ENCODE results near the gene RPL5. TPM values are rescaled to one million over a fixed set of nuclear protein-coding genes. Genes with fewer than 3 reads are reported as not detected.

Gene RPL5
- total RNA-seq, 4 donors from 2014 or later, result 1,244 to 1,829 (median 1,582) TPM

DNA sequence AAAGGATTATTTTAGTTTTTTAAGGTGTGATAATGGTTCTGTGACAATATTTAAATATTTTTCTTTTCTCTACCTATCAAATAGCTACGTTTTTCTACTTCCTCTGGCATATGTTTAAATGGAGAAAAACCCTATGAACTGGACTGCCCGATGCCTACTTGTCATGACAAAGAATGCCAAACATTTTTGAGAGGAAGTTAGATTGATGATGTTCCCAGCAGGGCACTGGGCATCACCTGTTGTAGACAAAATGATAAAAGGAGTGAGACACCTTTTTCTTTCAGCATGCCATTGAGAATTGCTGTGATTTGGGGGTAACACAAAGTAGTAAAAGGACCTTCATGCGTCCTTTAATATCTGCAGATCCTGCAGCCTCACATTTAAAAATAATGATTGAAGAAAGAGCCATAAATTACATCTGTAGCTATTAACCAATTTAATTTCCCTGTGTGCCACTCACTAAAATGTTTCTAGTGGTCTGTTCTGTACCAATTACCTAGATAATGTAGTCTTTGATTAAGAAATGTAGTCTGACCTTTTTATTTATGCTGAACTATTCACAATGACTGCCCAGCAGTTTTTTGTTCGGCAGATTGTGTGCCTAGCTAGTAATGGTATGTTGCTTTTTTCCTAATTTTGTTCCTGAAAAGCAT, 47.6 kb downstream of the RPL5 start:
- H3K4me3 ChIP-seq (ENCODE audit: low read depth, poor library complexity, severe bottlenecking), result no peak overlapping the region
- TF ChIP-seq POLR2A (IDR thresholded peaks at IDR 0.05), result no peak
- TF ChIP-seq, protein P1, sequence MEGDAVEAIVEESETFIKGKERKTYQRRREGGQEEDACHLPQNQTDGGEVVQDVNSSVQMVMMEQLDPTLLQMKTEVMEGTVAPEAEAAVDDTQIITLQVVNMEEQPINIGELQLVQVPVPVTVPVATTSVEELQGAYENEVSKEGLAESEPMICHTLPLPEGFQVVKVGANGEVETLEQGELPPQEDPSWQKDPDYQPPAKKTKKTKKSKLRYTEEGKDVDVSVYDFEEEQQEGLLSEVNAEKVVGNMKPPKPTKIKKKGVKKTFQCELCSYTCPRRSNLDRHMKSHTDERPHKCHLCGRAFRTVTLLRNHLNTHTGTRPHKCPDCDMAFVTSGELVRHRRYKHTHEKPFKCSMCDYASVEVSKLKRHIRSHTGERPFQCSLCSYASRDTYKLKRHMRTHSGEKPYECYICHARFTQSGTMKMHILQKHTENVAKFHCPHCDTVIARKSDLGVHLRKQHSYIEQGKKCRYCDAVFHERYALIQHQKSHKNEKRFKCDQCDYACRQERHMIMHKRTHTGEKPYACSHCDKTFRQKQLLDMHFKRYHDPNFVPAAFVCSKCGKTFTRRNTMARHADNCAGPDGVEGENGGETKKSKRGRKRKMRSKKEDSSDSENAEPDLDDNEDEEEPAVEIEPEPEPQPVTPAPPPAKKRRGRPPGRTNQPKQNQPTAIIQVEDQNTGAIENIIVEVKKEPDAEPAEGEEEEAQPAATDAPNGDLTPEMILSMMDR (IDR thresholded peaks at IDR 0.05), result no peak
- DNase-seq (ENCODE audit: low spot score in 2 of 2), result no peak
- intact Hi-C loops (cut with DNase I; ENCODE audit: low total_unique reads), result no loop called here
- 87 to 88% methylated on average over 4 of the region's 4 CpGs for WGBS, 2 donors

DNA sequence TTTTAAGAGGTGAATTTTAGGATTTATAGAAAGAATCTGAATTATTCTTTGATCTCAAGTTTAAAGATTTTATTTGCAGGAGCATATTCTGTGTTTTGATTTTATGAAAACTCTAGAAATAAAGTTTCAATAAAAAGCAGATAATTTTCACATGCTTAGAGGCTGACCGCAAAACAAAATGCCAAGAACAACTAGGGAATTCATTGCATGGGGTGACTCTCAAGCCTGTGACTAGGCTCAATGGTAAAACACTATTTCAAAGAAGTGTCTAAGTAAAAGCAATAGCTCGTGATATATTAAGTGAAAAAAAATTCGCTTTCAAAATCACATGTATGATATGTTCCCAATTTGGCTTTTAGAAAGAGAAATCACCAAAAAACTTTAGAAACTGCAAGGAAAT, 49.6 kb downstream of the RPL5 start:
- 81 to 93% methylated on average over 3 of the region's 3 CpGs for WGBS, 2 donors
- TF ChIP-seq, protein P1 (IDR thresholded peaks at IDR 0.05), result no peak
- no peak for TF ChIP-seq POLR2A (IDR thresholded peaks at IDR 0.05)
- no peak overlapping the region for H3K4me3 ChIP-seq (ENCODE audit: low read depth, poor library complexity, severe bottlenecking)
- DNase-seq (ENCODE audit: low spot score in 2 of 2), result no peak
- intact Hi-C loops (cut with DNase I; ENCODE audit: low total_unique reads), result no loop called here

DNA sequence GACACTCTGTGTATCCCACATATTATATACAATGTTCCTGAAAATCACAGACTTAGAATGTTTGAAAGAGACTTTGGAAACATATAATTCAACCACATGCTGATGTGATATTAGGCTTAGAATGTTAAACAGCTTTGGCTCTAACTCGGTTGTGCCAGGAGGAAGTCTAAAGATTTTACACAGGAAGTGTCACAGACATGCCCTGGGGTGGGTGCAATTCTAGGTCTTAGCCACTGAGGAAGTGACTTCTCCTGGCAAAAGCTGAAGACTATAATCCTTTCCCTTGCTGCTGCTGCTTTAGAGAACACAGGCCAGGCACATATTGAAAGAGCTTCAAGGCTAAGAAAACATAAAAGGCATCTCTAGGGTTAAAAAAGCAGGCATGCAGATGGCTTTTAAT, 51.0 kb downstream of the RPL5 start:
- DNase-seq (ENCODE audit: low spot score in 2 of 2), result no peak
- no peak for TF ChIP-seq POLR2A (IDR thresholded peaks at IDR 0.05)
- TF ChIP-seq, protein P1 (IDR thresholded peaks at IDR 0.05), result no peak
- 22 to 26% methylated on average over 1 of the region's 1 CpG for WGBS, 2 donors
- intact Hi-C loops (cut with DNase I; ENCODE audit: low total_unique reads), result no loop called here
- H3K4me3 ChIP-seq (ENCODE audit: low read depth, poor library complexity, severe bottlenecking), result no peak overlapping the region

DNA sequence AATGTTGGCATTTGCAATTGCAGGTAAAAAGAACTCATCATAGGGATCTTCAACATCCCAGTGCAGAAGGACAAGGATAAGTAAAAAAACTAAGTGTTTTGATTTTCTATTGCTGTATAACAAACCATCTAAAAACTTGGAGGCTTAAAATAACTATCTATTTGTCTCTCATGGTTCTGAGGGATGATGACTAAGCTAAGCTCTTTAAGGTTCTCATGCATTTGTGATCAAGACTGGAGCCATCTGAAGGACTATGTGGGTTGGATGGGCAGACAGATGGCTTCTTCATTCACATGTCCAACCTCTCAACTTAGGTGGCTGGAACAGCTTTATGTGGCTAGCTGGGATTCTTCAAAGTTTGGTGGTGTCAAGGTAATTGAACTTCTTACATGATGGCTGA, 51.5 kb downstream of the RPL5 start:
- TF ChIP-seq POLR2A (IDR thresholded peaks at IDR 0.05), result no peak
- TF ChIP-seq, protein P1 (IDR thresholded peaks at IDR 0.05), result no peak
- no peak overlapping the region for H3K4me3 ChIP-seq (ENCODE audit: low read depth, poor library complexity, severe bottlenecking)
- no peak for DNase-seq (ENCODE audit: low spot score in 2 of 2)
- intact Hi-C loops (cut with DNase I; ENCODE audit: low total_unique reads), result no loop called here

DNA sequence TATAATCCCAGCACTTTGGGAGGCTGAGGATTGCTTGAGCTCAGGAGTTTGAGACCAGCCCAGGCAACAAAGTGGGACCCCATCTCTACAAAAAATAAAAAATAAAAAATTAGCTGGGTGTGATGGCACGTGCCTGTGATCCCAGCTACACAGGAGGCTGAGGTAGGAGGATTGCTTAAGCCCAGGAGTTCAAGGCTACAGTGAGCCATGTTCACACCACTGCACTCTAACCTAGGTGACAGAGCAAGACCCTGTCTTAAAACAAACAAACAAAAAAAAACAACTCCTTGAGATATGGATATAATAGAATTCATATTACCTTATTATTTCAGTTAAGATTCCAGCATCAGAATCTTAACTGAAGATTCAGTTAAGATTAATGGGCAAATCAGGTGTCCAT, 52.4 kb downstream of the RPL5 start:
- intact Hi-C loops (cut with DNase I; ENCODE audit: low total_unique reads), result no loop called here
- WGBS, 2 donors, result 90 to 91% methylated on average over 1 of the region's 1 CpG
- TF ChIP-seq, protein P1 (IDR thresholded peaks at IDR 0.05), result no peak
- no peak for TF ChIP-seq POLR2A (IDR thresholded peaks at IDR 0.05)
- H3K4me3 ChIP-seq (ENCODE audit: low read depth, poor library complexity, severe bottlenecking), result no peak overlapping the region
- DNase-seq (ENCODE audit: low spot score in 2 of 2), result no peak

DNA sequence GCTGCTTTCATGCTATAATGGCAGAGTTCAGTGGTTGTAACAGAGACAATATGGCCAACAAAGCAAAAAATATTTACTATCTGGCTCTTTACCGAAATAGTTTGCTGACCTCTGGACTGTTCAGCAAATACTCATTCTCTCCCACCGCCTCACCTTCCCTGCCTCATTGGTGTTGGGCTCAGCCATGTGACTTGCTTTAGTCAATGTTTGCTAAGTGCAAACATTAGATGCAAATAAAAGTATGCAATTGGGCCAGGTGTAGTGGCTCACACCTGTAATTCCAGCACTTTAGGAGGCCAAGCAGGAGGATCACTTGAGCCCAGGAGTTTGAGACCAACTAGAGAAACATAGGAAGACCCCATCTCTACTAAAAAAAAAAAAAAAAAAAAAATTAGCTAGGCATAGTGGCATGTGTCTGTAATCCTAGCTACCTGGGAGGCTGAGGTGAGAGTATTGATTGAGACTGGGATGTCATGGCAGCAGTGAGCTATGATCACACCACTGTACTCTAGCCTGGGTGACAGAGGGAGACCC, 55.1 kb downstream of the RPL5 start:
- no peak for DNase-seq (ENCODE audit: low spot score in 2 of 2)
- intact Hi-C loops (cut with DNase I; ENCODE audit: low total_unique reads), result no loop called here
- no peak overlapping the region for H3K4me3 ChIP-seq (ENCODE audit: low read depth, poor library complexity, severe bottlenecking)
- WGBS, 2 donors, result 97 to 98% methylated on average over 2 of the region's 2 CpGs
- no peak for TF ChIP-seq POLR2A (IDR thresholded peaks at IDR 0.05)
- TF ChIP-seq, protein P1 (IDR thresholded peaks at IDR 0.05), result no peak

Measured in lower leg skin (tissue), 4 donors.